ENCODE results near the gene ANHX.

Gene ANHX

GRCh38 chr12:133202493-133203343, 33.0 kb downstream of the ANHX start:
- no peak for DNase-seq

GRCh38 chr12:133201888-133202287, 33.8 kb downstream of the ANHX start:
- DNase-seq, result no peak

- no peak for DNase-seq
These were observed 42.8 kb downstream of the ANHX start for GRCh38 chr12:133192847-133193246.

GRCh38 chr12:133190176-133190575, 45.5 kb downstream of the ANHX start:
- no peak for DNase-seq

GRCh38 chr12:133181238-133181959, 54.3 kb downstream of the ANHX start, which contains the start of gene ZNF268:
TSS of gene ZNF268 (plus strand) at chr12:133181495. CDS start at chr12:133181998, 503 bp downstream.
- DNase-seq, result peak; percentile 83

GRCh38 chr12:133180669-133181068, 55.0 kb downstream of the ANHX start:
- no peak for DNase-seq

- no peak for DNase-seq
These were observed 60.8 kb downstream of the ANHX start for GRCh38 chr12:133174901-133175300.

GRCh38 chr12:133172491-133172890, 63.2 kb downstream of the ANHX start:
- no peak for DNase-seq
